Measurements from ENCODE around the gene PROX1.

Gene PROX1

GRCh38 chr1:213987927-213988506 is at the start of gene PROX1:
Gene PROX1 (plus strand): TSS chr1:213987973. CDS start chr1:213996536, 8,563 bp downstream.
- H3K27ac ChIP-seq = peak within 1 kb of the TSS in 15 of 21 experiments; percentile 1 to 83 (median 47)
- peak within 1 kb of the TSS; percentile 40 to 56 (median 43) for H3K4me3 ChIP-seq

- Histone ChIP-seq H3K4me3 (no peak overlapping the region), H3K27ac (no peak overlapping the region)
These were observed 49.0 kb upstream of the PROX1 start for GRCh38 chr1:213938776-213939175.

GRCh38 chr1:213939888-213940287 is 47.9 kb upstream of the PROX1 start:
- H3K27ac ChIP-seq = no peak overlapping the region
- H3K4me3 ChIP-seq = no peak overlapping the region

- H3K27ac ChIP-seq = no peak overlapping the region
These were observed 46.8 kb upstream of the PROX1 start for GRCh38 chr1:213940947-213941346.

GRCh38 chr1:213942061-213942460 is 45.7 kb upstream of the PROX1 start:
- Histone ChIP-seq H3K27ac (no peak overlapping the region), H3K4me3 (no peak overlapping the region)

More at GRCh38 chr1:213940947-213941346, 46.8 kb upstream of the PROX1 start:
- no peak overlapping the region for H3K4me3 ChIP-seq

- H3K4me3 ChIP-seq = no peak overlapping the region
- no peak overlapping the region for H3K27ac ChIP-seq
These were observed 40.5 kb upstream of the PROX1 start for GRCh38 chr1:213947200-213947801.

GRCh38 chr1:213951876-213952275 is 35.9 kb upstream of the PROX1 start:
- Histone ChIP-seq H3K4me3 (no peak overlapping the region), H3K27ac (no peak overlapping the region)

- H3K4me3 ChIP-seq = no peak overlapping the region
These were observed 34.0 kb upstream of the PROX1 start for GRCh38 chr1:213953806-213954205.

GRCh38 chr1:213956295-213956770 is 31.4 kb upstream of the PROX1 start:
- Histone ChIP-seq H3K27ac (no peak overlapping the region), H3K4me3 (no peak overlapping the region)

More at GRCh38 chr1:213953806-213954205, 34.0 kb upstream of the PROX1 start:
- H3K27ac ChIP-seq = no peak overlapping the region

- Histone ChIP-seq H3K4me3 (no peak overlapping the region), H3K27ac (no peak overlapping the region)
These were observed 29.4 kb upstream of the PROX1 start for GRCh38 chr1:213958346-213958745.

- no peak overlapping the region for H3K4me3 ChIP-seq
- no peak overlapping the region for H3K27ac ChIP-seq
These were observed 26.8 kb upstream of the PROX1 start for GRCh38 chr1:213960963-213961362.

GRCh38 chr1:213962508-213962907 is 25.3 kb upstream of the PROX1 start:
- H3K4me3 ChIP-seq = no peak overlapping the region
- no peak overlapping the region for H3K27ac ChIP-seq

- H3K4me3 ChIP-seq = no peak overlapping the region
- H3K27ac ChIP-seq = no peak overlapping the region
These were observed 21.7 kb upstream of the PROX1 start for GRCh38 chr1:213966122-213966521.

- Histone ChIP-seq H3K27ac (no peak overlapping the region), H3K4me3 (no peak overlapping the region)
These were observed 19.5 kb upstream of the PROX1 start for GRCh38 chr1:213968146-213968825.

GRCh38 chr1:213969958-213970555 is 17.7 kb upstream of the PROX1 start:
- no peak overlapping the region for H3K4me3 ChIP-seq
- no peak overlapping the region for H3K27ac ChIP-seq

GRCh38 chr1:213972141-213972540 is 15.6 kb upstream of the PROX1 start:
- no peak overlapping the region for H3K27ac ChIP-seq
- H3K4me3 ChIP-seq = no peak overlapping the region

- no peak overlapping the region for H3K4me3 ChIP-seq
- H3K27ac ChIP-seq = no peak overlapping the region
These were observed 14.6 kb upstream of the PROX1 start for GRCh38 chr1:213973129-213973528.

GRCh38 chr1:213976665-213977485 is 10.9 kb upstream of the PROX1 start:
- Histone ChIP-seq H3K27ac (no peak overlapping the region), H3K4me3 (no peak overlapping the region)

- Histone ChIP-seq H3K4me3 (no peak overlapping the region), H3K27ac (no peak overlapping the region)
These were observed 10.3 kb upstream of the PROX1 start for GRCh38 chr1:213977486-213977842.

GRCh38 chr1:213977909-213978308 is 9.9 kb upstream of the PROX1 start:
- no peak overlapping the region for H3K27ac ChIP-seq
- no peak overlapping the region for H3K4me3 ChIP-seq
